Hematopoietic multipotent progenitor cell (in vitro differentiated cells): ENCODE data around the gene ZNF804B. TPM values are rescaled to one million over a fixed set of nuclear protein-coding genes. Genes with fewer than 3 reads are reported as not detected.

Experiments used
- DNase-seq, 3 donors: peaks; one replicate each; pipeline ENCODE4 v3.0.0-alpha.2; 2011 to 2015; ENCODE audit warnings: low read depth in 2 of 3, low spot score in 2 of 3
- total RNA-seq: library from RNA; depleted of rRNA; stranded (reverse); fragments of >200 nt; gene quantifications from one replicate; pipeline ENCODE4 v1.2.3, GENCODE V29; 2012

ZNF804B gene
- total RNA-seq, 1 donor: 0.27 TPM

DNA sequence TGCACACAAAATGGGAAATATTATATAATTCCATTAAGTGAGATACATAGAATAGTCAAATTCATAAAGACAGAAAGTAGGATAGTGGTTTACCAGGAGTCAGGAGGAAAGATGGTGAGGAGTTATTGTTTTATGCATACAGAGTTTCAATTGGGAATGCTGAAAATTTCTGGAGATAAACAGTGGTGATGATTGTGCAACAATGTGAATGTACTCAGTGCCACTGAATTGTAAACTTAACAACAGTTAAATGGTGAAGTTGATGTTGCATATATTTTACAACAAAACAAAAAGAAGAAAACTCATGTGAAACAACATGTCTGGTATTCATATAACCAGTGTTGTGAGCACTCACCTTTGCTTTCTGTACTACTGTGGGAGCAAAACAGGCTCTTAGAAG is 204.9 kb downstream of the ZNF804B start:
- DNase-seq: no peak

- no peak for DNase-seq
Measured at GRCh38 chr7:88965371-88965770, 205.9 kb downstream of the ZNF804B start.

DNA sequence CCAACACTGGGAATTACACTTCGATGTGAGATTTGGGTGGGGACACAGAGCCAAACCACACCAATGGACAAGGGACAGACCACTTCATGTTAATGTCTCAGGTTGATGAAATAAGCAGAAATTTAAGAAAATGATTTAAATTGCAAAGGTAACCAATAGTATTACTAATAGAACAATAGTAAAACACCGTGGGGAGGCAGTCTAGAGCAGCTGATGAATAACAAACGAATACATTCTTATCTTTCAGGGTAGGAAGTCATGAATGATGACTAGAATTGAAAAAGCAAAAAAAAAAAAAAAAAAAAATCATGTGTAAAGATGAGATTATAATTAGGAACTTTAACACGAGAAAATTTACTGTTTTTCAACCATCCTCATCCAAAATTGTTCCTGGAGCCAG is 207.9 kb downstream of the ZNF804B start:
- no peak for DNase-seq

- no peak for DNase-seq
Measured at GRCh38 chr7:88969167-88969566, 209.7 kb downstream of the ZNF804B start.

DNA sequence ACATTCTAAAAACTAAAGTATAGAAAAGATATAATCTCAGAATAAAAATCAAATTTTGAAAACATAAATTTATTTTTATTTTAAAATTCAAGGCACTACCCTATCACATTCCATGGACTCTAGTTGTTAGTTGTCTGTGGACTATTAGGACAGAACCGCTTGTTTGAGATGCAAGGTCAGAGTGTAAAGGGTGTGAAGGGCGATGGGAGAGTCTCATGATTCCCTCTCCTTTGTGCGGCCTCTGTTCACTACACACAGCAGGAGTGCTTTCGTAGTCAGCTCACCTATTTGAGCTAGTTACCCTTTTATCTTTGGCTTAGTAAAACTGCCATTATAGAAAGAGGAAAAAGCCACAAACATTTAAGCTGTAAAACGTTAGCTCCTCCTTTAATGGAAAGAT is 225.8 kb downstream of the ZNF804B start:
- DNase-seq: no peak

GRCh38 chr7:89001306-89001705 is 241.8 kb downstream of the ZNF804B start:
- no peak for DNase-seq

DNA sequence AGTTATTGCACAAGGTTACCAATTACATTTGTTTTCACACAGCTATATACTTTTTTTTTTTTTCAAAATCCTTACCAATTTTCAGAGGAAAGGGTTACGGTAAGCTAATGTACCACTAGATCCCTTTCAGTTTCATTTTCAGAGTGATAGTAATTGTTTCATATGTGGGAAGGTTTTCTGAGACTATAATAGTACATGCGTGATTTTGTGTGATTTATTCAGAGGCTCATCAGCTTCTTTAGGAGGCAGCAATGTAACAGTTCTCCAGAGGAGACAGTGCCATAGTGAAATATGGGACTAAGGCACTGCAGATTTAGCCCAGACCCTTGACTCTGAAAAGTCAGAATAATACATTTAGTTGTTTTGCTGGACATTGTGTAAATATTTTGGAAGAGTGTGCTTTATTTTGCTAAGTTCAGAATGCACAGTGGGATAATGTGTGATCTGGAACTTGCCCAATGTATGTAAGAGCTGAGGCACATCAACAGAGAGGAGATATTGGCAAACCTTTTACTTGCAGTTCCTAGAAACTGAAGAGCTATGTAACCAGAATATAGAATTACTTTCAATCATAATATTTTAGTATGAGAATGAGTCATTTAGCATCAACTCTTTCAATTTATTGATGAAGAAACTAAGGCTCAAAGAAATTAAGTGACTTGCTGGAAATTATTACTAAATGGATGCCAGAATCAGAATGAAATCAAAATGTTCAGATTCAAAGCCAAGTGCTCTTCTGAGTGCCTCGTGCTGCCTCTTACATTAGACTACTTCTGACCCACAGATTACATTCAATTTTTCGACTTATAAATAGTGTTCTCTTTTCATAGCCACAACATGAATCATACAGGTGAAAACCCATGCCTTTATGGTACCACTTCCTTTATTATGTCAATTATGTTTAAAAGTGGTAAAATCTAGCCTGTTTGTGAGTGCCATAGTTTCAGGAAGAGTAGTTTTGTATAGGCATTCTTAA is 243.8 kb downstream of the ZNF804B start:
- peak in 1 of 3 donors; percentile 30 for DNase-seq

GRCh38 chr7:89012016-89012415 is 252.5 kb downstream of the ZNF804B start:
- no peak for DNase-seq

DNA sequence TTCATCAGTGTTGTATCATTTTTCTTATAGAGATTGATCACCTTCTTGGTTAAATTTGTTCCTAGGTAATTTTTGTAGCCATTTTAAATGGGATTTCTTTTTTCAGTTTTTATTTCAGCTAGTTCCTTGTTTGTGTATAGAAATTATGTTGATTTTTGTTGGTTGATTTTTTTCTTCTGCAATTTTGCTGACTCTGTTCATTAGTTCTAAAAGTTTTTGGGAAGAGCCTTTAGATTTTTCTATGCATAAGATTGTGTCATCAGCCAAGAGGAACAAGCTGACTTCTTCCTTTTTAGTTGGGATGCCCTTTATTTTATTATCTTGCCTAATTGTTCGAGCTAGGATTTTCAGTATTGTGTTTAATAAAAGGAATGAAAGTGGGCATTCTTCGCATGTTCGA is 258.2 kb downstream of the ZNF804B start:
- DNase-seq: no peak

DNA sequence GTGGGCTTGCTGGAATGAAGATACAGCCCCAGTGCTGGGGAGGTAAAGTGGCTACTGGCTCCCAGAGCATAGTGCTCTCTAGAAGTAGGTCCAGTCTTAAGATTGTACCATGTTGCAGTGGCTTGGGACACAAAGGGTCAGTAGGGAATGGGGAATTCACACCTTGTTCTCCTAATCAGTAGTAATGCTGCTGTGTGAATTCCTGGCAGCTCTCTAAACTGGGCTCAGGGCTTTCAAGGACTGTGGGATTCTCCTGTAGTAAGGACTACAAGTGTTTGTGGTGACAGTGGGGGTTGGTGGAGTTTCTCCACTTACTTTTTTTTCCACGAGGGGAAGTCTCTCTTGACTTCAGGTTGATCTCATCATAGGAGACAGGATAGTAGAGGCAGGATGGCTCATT is 262.2 kb downstream of the ZNF804B start:
- DNase-seq: no peak

DNA sequence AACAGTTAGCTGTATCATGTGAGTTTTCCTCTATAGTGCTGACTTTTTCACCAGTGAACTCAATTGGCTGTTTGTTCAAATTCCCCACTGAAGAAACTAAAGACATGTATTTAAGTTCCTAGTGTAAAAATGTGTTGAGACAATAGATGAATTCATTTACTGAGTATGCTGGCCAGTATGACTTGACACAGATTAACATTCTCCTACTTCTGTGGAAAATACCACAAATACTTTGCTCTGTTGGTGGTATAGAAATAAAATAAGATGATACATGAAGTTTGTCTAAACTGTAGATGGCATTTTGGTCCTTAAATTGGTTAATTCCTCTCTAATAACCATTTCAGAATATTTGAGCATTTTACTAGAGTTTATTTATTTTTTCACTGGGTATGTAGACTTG is 263.7 kb downstream of the ZNF804B start:
- DNase-seq: no peak

DNA sequence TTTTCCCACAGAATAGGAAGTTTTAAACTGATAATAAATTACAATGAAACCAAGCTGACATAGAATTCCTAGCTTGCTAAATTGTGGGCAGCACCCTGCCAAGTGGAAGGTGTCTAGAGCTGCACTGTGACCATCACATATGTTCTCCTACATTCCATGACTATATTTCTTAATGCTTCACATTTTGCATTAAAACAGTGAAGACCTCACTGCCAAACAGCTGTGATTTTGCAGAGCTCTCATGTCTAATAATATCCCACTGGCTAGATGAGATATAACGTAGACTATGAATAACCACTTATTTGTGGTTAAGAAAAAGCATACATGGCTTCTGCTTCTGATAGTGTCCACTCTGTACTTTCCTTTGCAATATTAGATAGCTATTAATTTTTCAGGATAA is 264.4 kb downstream of the ZNF804B start:
- DNase-seq: no peak

GRCh38 chr7:89027781-89028180 is 268.3 kb downstream of the ZNF804B start:
- no peak for DNase-seq

- no peak for DNase-seq
Measured at GRCh38 chr7:89028319-89028718, 268.8 kb downstream of the ZNF804B start.

- DNase-seq: peak in 2 of 3 donors; percentile 46 to 67
Measured at GRCh38 chr7:89029864-89030263, 270.4 kb downstream of the ZNF804B start.

DNA sequence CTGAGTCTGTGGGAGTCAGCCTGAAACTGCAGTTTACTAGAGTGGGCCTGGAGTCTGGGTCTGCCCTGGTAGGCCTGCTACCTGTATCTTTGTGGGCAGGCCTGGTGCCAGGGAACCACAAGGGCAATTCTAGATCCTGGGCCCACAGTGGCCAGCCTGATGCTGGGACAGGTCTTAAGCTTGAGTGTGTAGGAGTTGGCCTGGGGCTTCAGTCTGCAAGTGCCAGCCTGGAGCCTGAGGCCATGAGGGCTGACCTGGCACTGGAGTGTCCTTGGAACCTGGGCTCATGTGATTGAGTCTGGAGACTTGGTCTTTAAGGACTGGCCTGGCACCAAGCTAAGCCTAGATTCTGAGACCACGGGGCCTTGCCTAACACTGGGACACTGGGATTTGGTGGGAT is 281.7 kb downstream of the ZNF804B start:
- no peak for DNase-seq

DNA sequence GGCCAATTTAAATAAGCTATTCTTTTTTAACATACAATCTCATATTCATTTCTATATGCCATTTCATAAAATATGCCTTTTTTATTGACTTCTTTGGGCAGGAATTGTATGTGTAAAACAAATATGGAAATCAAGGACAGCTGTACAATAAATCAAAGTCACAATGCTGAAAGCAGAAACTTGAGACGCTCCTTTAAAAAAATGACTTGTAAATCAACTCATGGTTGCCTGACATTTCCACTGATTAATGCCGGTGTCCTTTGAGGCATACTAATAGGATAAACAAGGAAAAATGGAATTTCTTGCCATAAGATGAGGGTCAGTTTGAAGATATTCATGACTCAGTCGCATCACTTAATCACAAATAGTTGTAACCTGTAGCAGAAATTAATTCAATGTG is 283.4 kb downstream of the ZNF804B start:
- DNase-seq: no peak

- DNase-seq: no peak
Measured at GRCh38 chr7:89049043-89049442, 289.5 kb downstream of the ZNF804B start.

DNA sequence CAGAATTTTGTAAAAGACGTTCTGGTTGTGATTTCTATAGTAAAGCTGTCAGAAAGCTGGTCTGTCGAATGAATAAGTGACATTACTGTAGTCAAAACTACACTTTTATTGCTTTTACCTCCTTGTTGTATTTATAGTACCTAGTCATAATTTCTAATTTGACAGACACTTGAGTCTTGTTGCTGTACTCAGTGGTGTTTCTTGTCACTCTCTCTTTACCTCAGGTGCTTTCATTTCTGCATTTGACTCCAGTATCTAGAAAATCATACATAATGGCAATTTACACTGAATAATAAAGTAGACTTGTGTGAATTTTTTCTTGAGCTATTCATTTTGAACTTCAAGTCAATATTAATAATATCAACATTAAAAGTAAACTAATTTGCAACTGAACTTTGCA is 293.6 kb downstream of the ZNF804B start:
- no peak for DNase-seq

DNA sequence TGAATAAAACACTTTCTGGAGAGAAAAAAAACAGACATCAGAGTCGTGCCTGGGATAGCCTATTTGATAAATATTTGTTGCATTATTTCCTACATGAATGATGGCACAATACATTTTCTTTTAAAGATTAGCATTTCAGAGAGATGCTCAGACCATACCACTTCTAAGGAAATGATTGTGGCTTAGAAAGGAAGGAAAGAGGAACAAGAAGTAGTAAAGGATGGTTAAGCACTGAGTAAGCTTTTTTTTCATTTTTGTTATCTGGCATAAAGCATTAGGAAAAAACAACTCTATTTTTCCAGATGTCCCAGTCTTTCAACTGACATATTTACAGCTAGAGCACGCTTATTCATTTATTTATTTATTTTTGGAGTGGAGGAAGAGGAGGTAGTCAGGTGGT is 294.9 kb downstream of the ZNF804B start:
- DNase-seq: peak in 1 of 3 donors; percentile 39

DNA sequence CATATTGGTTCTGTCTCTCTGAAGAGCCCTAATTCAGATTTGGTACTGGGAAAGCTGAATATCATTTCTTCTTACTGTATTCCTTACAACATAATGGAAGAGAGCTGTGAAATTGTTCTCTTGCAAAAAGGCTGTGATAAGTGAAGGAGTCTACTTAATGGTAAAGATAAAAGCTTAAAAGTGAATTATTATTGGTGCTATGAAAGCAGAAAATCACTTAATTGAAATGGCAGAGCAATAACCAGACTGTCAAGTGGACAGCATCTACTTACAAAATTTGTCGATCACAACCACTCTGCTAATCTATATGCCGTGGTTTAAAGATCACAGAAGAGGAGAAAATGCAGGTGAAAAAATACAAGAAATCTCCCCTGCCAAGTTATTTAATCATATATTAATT is 300.7 kb downstream of the ZNF804B start:
- no peak for DNase-seq

GRCh38 chr7:89064831-89065230 is 305.3 kb downstream of the ZNF804B start:
- DNase-seq: no peak

- DNase-seq: no peak
Measured at GRCh38 chr7:89067048-89067447, 307.5 kb downstream of the ZNF804B start.
